Astrocyte of the spinal cord (primary cell): ENCODE results near the gene ROR2.

Source experiments
- DNase-seq: peaks from one replicate; pipeline ENCODE4 v3.0.0; 2011; ENCODE audit warnings: low read depth, low spot score
- H3K4me3 ChIP-seq: 2 replicates; pipeline ENCODE4 v1.5.1; 2011; ENCODE audit warnings: low read depth, mild to moderate bottlenecking, low read length, moderate library complexity
- in situ Hi-C: cut with HindIII; loops from 2 replicates; pipeline ENCODE4 v1.10.0; 2017; ENCODE audit warnings: low sequenced_read_pairs
- TF ChIP-seq, protein P1 (sequence below): IDR thresholded peaks from 2 replicates; pipeline ENCODE4 v1.5.1; 2012; ENCODE audit warnings: low read depth, mild to moderate bottlenecking, low read length, inconsistent platforms

ROR2 gene

DNA sequence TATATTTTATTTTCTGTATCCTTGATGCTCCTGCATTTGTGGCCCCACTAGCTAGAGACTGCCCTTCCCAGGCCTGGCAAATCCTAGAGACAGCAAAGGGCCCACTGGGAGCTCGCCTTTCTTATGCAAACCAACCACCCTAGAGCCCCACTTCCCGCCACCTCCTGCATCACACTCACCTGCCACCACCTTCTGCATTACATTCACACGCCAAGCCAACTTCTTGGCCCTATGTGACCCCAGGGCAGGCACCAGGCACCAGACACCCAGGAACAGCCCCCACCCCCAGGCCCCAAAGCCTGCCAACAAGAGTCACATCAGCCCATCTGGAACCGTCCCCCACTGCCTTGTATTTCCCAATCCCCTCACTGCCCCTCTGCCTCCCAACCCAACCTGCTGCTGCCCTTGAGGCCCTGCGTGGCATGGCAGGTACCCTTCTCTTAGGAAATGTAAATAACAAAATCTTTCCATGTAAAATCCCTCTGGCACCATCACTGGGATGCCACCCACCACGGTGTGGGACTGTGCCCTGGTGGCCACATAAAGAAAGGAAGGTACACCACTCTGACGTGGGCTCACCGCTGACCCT lies 22.0 kb downstream of the ROR2 start:
- no peak overlapping the region for H3K4me3 ChIP-seq
- in situ Hi-C loops, result no loop called here
- TF ChIP-seq, protein P1, sequence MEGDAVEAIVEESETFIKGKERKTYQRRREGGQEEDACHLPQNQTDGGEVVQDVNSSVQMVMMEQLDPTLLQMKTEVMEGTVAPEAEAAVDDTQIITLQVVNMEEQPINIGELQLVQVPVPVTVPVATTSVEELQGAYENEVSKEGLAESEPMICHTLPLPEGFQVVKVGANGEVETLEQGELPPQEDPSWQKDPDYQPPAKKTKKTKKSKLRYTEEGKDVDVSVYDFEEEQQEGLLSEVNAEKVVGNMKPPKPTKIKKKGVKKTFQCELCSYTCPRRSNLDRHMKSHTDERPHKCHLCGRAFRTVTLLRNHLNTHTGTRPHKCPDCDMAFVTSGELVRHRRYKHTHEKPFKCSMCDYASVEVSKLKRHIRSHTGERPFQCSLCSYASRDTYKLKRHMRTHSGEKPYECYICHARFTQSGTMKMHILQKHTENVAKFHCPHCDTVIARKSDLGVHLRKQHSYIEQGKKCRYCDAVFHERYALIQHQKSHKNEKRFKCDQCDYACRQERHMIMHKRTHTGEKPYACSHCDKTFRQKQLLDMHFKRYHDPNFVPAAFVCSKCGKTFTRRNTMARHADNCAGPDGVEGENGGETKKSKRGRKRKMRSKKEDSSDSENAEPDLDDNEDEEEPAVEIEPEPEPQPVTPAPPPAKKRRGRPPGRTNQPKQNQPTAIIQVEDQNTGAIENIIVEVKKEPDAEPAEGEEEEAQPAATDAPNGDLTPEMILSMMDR, result no peak
- DNase-seq, result no peak

GRCh38 chr9:91924090-91924489 lies 25.9 kb downstream of the ROR2 start:
- in situ Hi-C loops, result no loop called here
- DNase-seq, result no peak
- no peak overlapping the region for H3K4me3 ChIP-seq
- TF ChIP-seq, protein P1, result no peak

DNA sequence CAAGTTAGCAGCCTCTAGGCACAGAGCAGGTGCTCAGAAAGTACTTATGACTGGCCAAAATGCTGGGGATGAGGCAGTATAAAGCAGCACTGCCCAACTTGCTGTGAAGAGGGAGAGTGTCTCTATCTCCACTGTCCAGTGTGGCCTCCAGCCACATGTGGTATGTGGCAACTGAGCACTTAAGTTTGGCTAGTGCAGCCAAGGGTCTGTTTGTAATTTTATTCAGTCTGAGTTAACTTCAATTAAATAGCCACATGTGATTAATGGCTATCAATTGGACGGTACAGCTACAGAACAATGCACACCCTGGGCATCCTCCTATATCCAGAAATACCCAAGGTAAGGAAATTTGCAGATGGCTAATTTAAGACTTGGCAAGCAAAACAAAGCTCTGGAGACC lies 26.9 kb downstream of the ROR2 start:
- in situ Hi-C loops, result no loop called here
- no peak for DNase-seq
- no peak overlapping the region for H3K4me3 ChIP-seq
- TF ChIP-seq, protein P1, result no peak

GRCh38 chr9:91921371-91921770 lies 28.7 kb downstream of the ROR2 start:
- in situ Hi-C loops, result no loop called here
- TF ChIP-seq, protein P1, result no peak

GRCh38 chr9:91920630-91921350 lies 29.2 kb downstream of the ROR2 start:
- TF ChIP-seq, protein P1, result no peak
- DNase-seq, result no peak
- H3K4me3 ChIP-seq, result no peak overlapping the region
- in situ Hi-C loops, result no loop called here

More at GRCh38 chr9:91921371-91921770, 28.7 kb downstream of the ROR2 start:
- no peak for DNase-seq
- no peak overlapping the region for H3K4me3 ChIP-seq

DNA sequence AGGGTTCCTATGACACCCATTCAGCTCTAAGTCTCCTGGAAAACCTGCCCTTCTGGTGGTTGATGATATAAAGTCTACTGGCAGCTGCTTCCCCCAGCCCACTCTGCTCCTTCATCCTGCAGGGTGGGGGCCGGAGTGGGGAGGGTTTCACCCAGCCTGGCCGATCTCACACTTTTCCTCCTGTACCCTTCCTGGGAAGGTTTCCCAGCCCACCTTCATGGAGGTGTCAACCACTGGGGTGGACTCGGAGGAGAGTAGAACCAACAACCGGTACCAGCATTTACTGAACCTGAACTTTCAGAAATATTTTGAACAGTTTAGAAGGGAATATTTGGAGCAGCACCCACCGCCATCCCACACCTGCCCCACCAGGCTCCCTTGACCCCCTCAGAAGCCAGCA lies 30.4 kb downstream of the ROR2 start:
- H3K4me3 ChIP-seq, result no peak overlapping the region
- DNase-seq, result no peak
- in situ Hi-C loops, result no loop called here
- TF ChIP-seq, protein P1, result no peak
